GM23338 (cell line): ENCODE measurements around the gene CRISP1. TPM values are rescaled to one million over a fixed set of nuclear protein-coding genes. Genes with fewer than 3 reads are reported as not detected.

Experiments
- ATAC-seq: fragments of 200-7000 bp; cut with Tn5 transposase; 3 replicates; pipeline ENCODE4 v1.9.1; 2020
- DNase-seq: peaks from one replicate; pipeline ENCODE4 v3.0.0-alpha.2; 2015; ENCODE audit warnings: low spot score
- H2AFZ ChIP-seq: fragments of 200-600 bp; sonication (generic); 2 replicates; pipeline ENCODE4 v1.8.0; 2016; ENCODE audit warnings: antibody characterized with exemption, mild to moderate bottlenecking, moderate library complexity
- H3F3A ChIP-seq: fragments of 200-600 bp; sonication (generic); replicated peaks from 2 replicates; pipeline ENCODE4 v1.8.0; 2017; ENCODE audit warnings: antibody characterized with exemption, mixed run types, low read depth
- H3K27ac ChIP-seq: fragments of 200-600 bp; sonication (generic); 2 replicates; pipeline ENCODE4 v1.6.1; 2016; ENCODE audit warnings: low read depth
- H3K27me3 ChIP-seq: fragments of 200-600 bp; sonication (generic); 2 replicates; pipeline ENCODE4 v1.8.0; 2016; ENCODE audit warnings: mild to moderate bottlenecking, mixed run types, moderate library complexity; ENCODE audit not compliant: insufficient read depth
- H3K36me3 ChIP-seq: fragments of 200-600 bp; sonication (generic); 2 replicates; pipeline ENCODE4 v1.8.0; 2016; ENCODE audit warnings: mild to moderate bottlenecking; ENCODE audit not compliant: insufficient read depth
- H3K4me1 ChIP-seq: fragments of 200-600 bp; sonication (generic); 2 replicates; pipeline ENCODE4 v1.8.0; 2016; ENCODE audit warnings: mild to moderate bottlenecking, moderate library complexity; ENCODE audit not compliant: insufficient read depth
- H3K4me2 ChIP-seq: fragments of 200-600 bp; sonication (generic); 2 replicates; pipeline ENCODE4 v1.7.1; 2017; ENCODE audit warnings: mixed run types
- H3K4me3 ChIP-seq: fragments of 200-600 bp; sonication (generic); 2 replicates; pipeline ENCODE4 v1.6.1; 2016; ENCODE audit warnings: mixed run types
- H3K79me2 ChIP-seq: fragments of 200-600 bp; sonication (generic); replicated peaks from 2 replicates; pipeline ENCODE4 v1.8.0; 2017; ENCODE audit warnings: mild to moderate bottlenecking; ENCODE audit not compliant: insufficient read depth
- H3K9me2 ChIP-seq: fragments of 200-600 bp; sonication (generic); 2 replicates; pipeline ENCODE4 v1.8.0; 2017; ENCODE audit not compliant: insufficient read depth
- H4K20me1 ChIP-seq: fragments of 200-600 bp; sonication (generic); replicated peaks from 2 replicates; pipeline ENCODE4 v1.8.0; 2017; ENCODE audit warnings: mild to moderate bottlenecking; ENCODE audit not compliant: insufficient read depth
- H3K27ac Mint-ChIP-seq: 2 replicates; pipeline ENCODE4 v1.8.0; 2020; ENCODE audit warnings: inconsistent platforms, mild to moderate bottlenecking, moderate library complexity, mixed read lengths
- H3K27me3 Mint-ChIP-seq: 3 replicates; pipeline ENCODE4 v1.8.0; 2022; ENCODE audit warnings: low read depth, mild to moderate bottlenecking, moderate library complexity, mixed read lengths, inconsistent platforms; ENCODE audit not compliant: insufficient read depth, poor library complexity
- H3K36me3 Mint-ChIP-seq: 3 replicates; pipeline ENCODE4 v1.8.0; 2021; ENCODE audit warnings: low read depth, mild to moderate bottlenecking, inconsistent platforms, moderate library complexity, mixed read lengths
- H3K4me1 Mint-ChIP-seq: 3 replicates; pipeline ENCODE4 v1.8.0; 2020; ENCODE audit warnings: mild to moderate bottlenecking, inconsistent platforms, mixed read lengths
- H3K4me3 Mint-ChIP-seq: 3 replicates; pipeline ENCODE4 v1.8.0; 2021; ENCODE audit warnings: moderate library complexity, mild to moderate bottlenecking, inconsistent platforms, mixed read lengths
- H3K9me3 Mint-ChIP-seq: 3 replicates; pipeline ENCODE4 v1.8.0; 2020; ENCODE audit warnings: moderate library complexity, mild to moderate bottlenecking, inconsistent platforms, mixed read lengths
- CREB1 ChIP-seq: fragments of 250-450 bp; sonication (Bioruptor Pico); IDR thresholded peaks from 2 replicates; pipeline ENCODE4 v1.5.0; 2020; ENCODE audit warnings: low read depth, mild to moderate bottlenecking, moderate library complexity
- CTCF ChIP-seq, 2 experiments: fragments of 200-600 bp in 1 of 2; sonication (generic) in 1 of 2; conservative IDR thresholded peaks; 2 replicates each; pipeline versions ENCODE4 v1.5.1 to v1.6.1; 2016 to 2017; ENCODE audit warnings: antibody characterized with exemption in 2 of 2, low read depth in 2 of 2, mild to moderate bottlenecking in 2 of 2, moderate library complexity in 1 of 2
- ETS1 ChIP-seq: IDR thresholded peaks from 2 replicates; pipeline ENCODE4 v1.6.1; 2016; ENCODE audit warnings: antibody characterized with exemption
- EZH2 ChIP-seq: fragments of 200-600 bp; sonication (generic); IDR thresholded peaks from one replicate; pipeline ENCODE4 v1.8.0; 2017; ENCODE audit warnings: antibody characterized with exemption, mild to moderate bottlenecking, low read depth; ENCODE audit not compliant: unreplicated experiment
- EZH2phosphoT487 ChIP-seq: fragments of 200-600 bp; sonication (generic); IDR thresholded peaks from one replicate; pipeline ENCODE4 v1.8.1; 2018; ENCODE audit warnings: antibody characterized with exemption; ENCODE audit not compliant: unreplicated experiment
- JUNB ChIP-seq: IDR thresholded peaks from one replicate; pipeline ENCODE4 v1.6.1; 2016; ENCODE audit warnings: antibody characterized with exemption; ENCODE audit not compliant: unreplicated experiment
- NANOG ChIP-seq: IDR thresholded peaks from 2 replicates; pipeline ENCODE4 v1.6.1; 2016; ENCODE audit warnings: antibody characterized with exemption, borderline replicate concordance
- POLR2AphosphoS5 ChIP-seq: IDR thresholded peaks from 2 replicates; pipeline ENCODE4 v1.6.1; 2016; ENCODE audit warnings: antibody characterized with exemption, low read depth
- REST ChIP-seq: IDR thresholded peaks from one replicate; pipeline ENCODE4 v1.6.1; 2018; ENCODE audit warnings: antibody characterized with exemption; ENCODE audit not compliant: unreplicated experiment
- STAT1 ChIP-seq: IDR thresholded peaks from one replicate; pipeline ENCODE4 v1.6.1; 2016; ENCODE audit warnings: antibody characterized with exemption; ENCODE audit not compliant: unreplicated experiment
- ZNF114 ChIP-seq: fragments of 250-450 bp; sonication (Bioruptor Pico); IDR thresholded peaks from 2 replicates; pipeline ENCODE4 v1.5.0; 2020; ENCODE audit warnings: mild to moderate bottlenecking, moderate library complexity
- ZNF331 ChIP-seq: fragments of 250-450 bp; sonication (Bioruptor Pico); IDR thresholded peaks from 2 replicates; pipeline ENCODE4 v1.5.0; 2020; ENCODE audit warnings: low read depth, mild to moderate bottlenecking, moderate library complexity
- ZNF462 ChIP-seq: fragments of 250-450 bp; sonication (Bioruptor Pico); IDR thresholded peaks from 2 replicates; pipeline ENCODE4 v1.5.0; 2020; ENCODE audit warnings: mild to moderate bottlenecking, moderate library complexity
- polyA plus RNA-seq: library from polyadenylated mRNA; unstranded; fragments of >200 nt; fragmentation: Nextera tagmentation; extraction: Ambion mirVana; gene quantifications from 2 replicates; pipeline ENCODE4 v1.2.1, GENCODE V29; 2016
- total RNA-seq: library from RNA; depleted of rRNA; stranded (reverse); fragments of >200 nt; shearing (Covaris generic); gene quantifications from 2 replicates; pipeline ENCODE4 v1.2.3, GENCODE V29; 2014

The CRISP1 gene
- total and polyA plus RNA-seq, 2 experiments from 2014 or later: not detected

GRCh38 chr6:49801525-49801924 is 64.8 kb downstream of the CRISP1 start:
- TF ChIP-seq ZNF462 (CRISPR knock-in tag) (no peak), STAT1 (no peak), ZNF114 (CRISPR knock-in tag) (no peak), CTCF (conservative IDR thresholded peaks at IDR 0.05; ENCODE audit: low read depth in 2 of 2) (no peak), ZNF331 (CRISPR knock-in tag) (no peak), NANOG (no peak), EZH2 (no peak), EZH2phosphoT487 (no peak), CREB1 (CRISPR knock-in tag) (no peak), JUNB (no peak), REST (no peak), POLR2AphosphoS5 (no peak), ETS1 (no peak)
- H3K4me3 Mint-ChIP-seq: no peak overlapping the region
- Histone ChIP-seq H2AFZ (peak overlapping the region; percentile 52; the same call in 1 of the 2 replicates), H3K27ac (no peak overlapping the region), H4K20me1 (no peaks in the 10 kb centered on the region), H3F3A (no peaks in the 10 kb centered on the region), H3K9me2 (no peaks in the 10 kb centered on the region), H3K79me2 (no peaks in the 10 kb centered on the region), H3K4me3 (no peak overlapping the region), H3K27me3 (no peaks in the 10 kb centered on the region), H3K4me1 (no peaks in the 10 kb centered on the region), H3K4me2 (no peak overlapping the region), H3K36me3 (no peaks in the 10 kb centered on the region)
- no peak overlapping the region for H3K27ac Mint-ChIP-seq
- no peaks in the 10 kb centered on the region for H3K4me1 Mint-ChIP-seq
- no peak for ATAC-seq
- DNase-seq: no peak
- H3K27me3 Mint-ChIP-seq: peaks cover 2% of the 10 kb centered on the region
- H3K9me3 Mint-ChIP-seq: no peaks in the 10 kb centered on the region; the same call in 2 of the 3 replicates
- no peaks in the 10 kb centered on the region for H3K36me3 Mint-ChIP-seq
